Putamen (tissue), 1 donor: ENCODE results near the gene ERMARD.

Experiments
- DNase-seq: peaks from one replicate; pipeline ENCODE4 v3.0.0-alpha.2; 2016; ENCODE audit warnings: low spot score

Gene ERMARD

GRCh38 chr6:169802790-169803189, 51.4 kb downstream of the ERMARD start:
- DNase-seq: no peak

- no peak for DNase-seq
These were observed 51.9 kb downstream of the ERMARD start for GRCh38 chr6:169803271-169803811.

GRCh38 chr6:169803816-169804340, 52.5 kb downstream of the ERMARD start:
- no peak for DNase-seq

GRCh38 chr6:169804427-169804826, 53.0 kb downstream of the ERMARD start:
- DNase-seq: no peak

GRCh38 chr6:169805242-169805838, 53.9 kb downstream of the ERMARD start:
- no peak for DNase-seq

- DNase-seq: no peak
These were observed 55.3 kb downstream of the ERMARD start for GRCh38 chr6:169806701-169807100.

GRCh38 chr6:169807229-169807628, 55.8 kb downstream of the ERMARD start:
- no peak for DNase-seq

GRCh38 chr6:169807699-169808607, 56.5 kb downstream of the ERMARD start:
- DNase-seq: no peak

GRCh38 chr6:169808608-169808967, 57.2 kb downstream of the ERMARD start:
- no peak for DNase-seq

GRCh38 chr6:169809386-169809785, 58.0 kb downstream of the ERMARD start:
- DNase-seq: no peak

GRCh38 chr6:169810066-169810989, 58.9 kb downstream of the ERMARD start:
- no peak for DNase-seq

- no peak for DNase-seq
These were observed 59.6 kb downstream of the ERMARD start for GRCh38 chr6:169811072-169811471.

GRCh38 chr6:169811521-169812256, 60.3 kb downstream of the ERMARD start:
- no peak for DNase-seq

- DNase-seq: no peak
These were observed 60.8 kb downstream of the ERMARD start for GRCh38 chr6:169812257-169812644.

- DNase-seq: no peak
These were observed 62.5 kb downstream of the ERMARD start for GRCh38 chr6:169813969-169814368.

- DNase-seq: no peak
These were observed 64.6 kb downstream of the ERMARD start for GRCh38 chr6:169816054-169816453.

- DNase-seq: no peak
These were observed 65.6 kb downstream of the ERMARD start for GRCh38 chr6:169816975-169817374.

- DNase-seq: no peak
These were observed 68.9 kb downstream of the ERMARD start for GRCh38 chr6:169820358-169820757.

GRCh38 chr6:169824021-169824420, 72.6 kb downstream of the ERMARD start:
- DNase-seq: no peak

- no peak for DNase-seq
These were observed 73.6 kb downstream of the ERMARD start for GRCh38 chr6:169824848-169825557.
